ENCODE results near the gene TTLL11. TPM values are rescaled to one million over a fixed set of nuclear protein-coding genes. Genes with fewer than 3 reads are reported as not detected.

The TTLL11 gene
- total RNA-seq, 4 donors from 2014 or later, result 9.8 to 18.6 (median 15.6) TPM

- TF ChIP-seq POLR2A (IDR thresholded peaks at IDR 0.05) (no peak), CTCF (IDR thresholded peaks at IDR 0.05) (no peak), EP300 (IDR thresholded peaks at IDR 0.05) (no peak)
- no peak for DNase-seq (ENCODE audit: low spot score in 2 of 2)
- H3K4me1 ChIP-seq, result peaks cover 0 to 4% (median 0%) of the 10 kb centered on the region in 4 donors
- no peaks in the 10 kb centered on the region for H3K27me3 ChIP-seq
- peaks cover 0 to 33% (median 8%) of the 10 kb centered on the region in 4 donors for H3K9me3 ChIP-seq
- H3K36me3 ChIP-seq, result no peaks in the 10 kb centered on the region
- 72 to 73% methylated on average over 4 of the region's 4 CpGs for WGBS, 2 donors
- H3K27ac ChIP-seq, result no peak overlapping the region
- no peak overlapping the region for H3K4me3 ChIP-seq
Observed at GRCh38 chr9:121849554-121849953, 243.6 kb downstream of the TTLL11 start.

GRCh38 chr9:121844562-121844961, 248.5 kb downstream of the TTLL11 start:
- TF ChIP-seq EP300 (IDR thresholded peaks at IDR 0.05), result no peak
- TF ChIP-seq CTCF (IDR thresholded peaks at IDR 0.05), result no peak
- no peak for TF ChIP-seq POLR2A (IDR thresholded peaks at IDR 0.05)
- Histone ChIP-seq H3K4me3 (no peak overlapping the region), H3K4me1 (no peaks in the 10 kb centered on the region), H3K9me3 (peaks cover 0 to 29% (median 11%) of the 10 kb centered on the region in 4 donors), H3K36me3 (no peaks in the 10 kb centered on the region), H3K27ac (no peak overlapping the region), H3K27me3 (no peaks in the 10 kb centered on the region)
- WGBS, 2 donors, result 49 to 51% methylated on average over 2 of the region's 2 CpGs
- no peak for DNase-seq (ENCODE audit: low spot score in 2 of 2)

- 49% methylated on average over 2 of the region's 2 CpGs for WGBS, 2 donors
- H3K27ac ChIP-seq, result no peak overlapping the region
Observed at GRCh38 chr9:121844098-121844497, 249.0 kb downstream of the TTLL11 start.

GRCh38 chr9:121842612-121842978, 250.5 kb downstream of the TTLL11 start:
- H3K9me3 ChIP-seq, result peaks cover 0 to 12% (median 5%) of the 10 kb centered on the region in 4 donors
- H3K36me3 ChIP-seq, result no peaks in the 10 kb centered on the region
- no peak overlapping the region for H3K4me3 ChIP-seq
- TF ChIP-seq EP300 (IDR thresholded peaks at IDR 0.05) (no peak), CTCF (IDR thresholded peaks at IDR 0.05) (no peak), POLR2A (IDR thresholded peaks at IDR 0.05) (no peak)
- no peaks in the 10 kb centered on the region for H3K4me1 ChIP-seq
- WGBS, 2 donors, result 53 to 56% methylated on average over 2 of the region's 2 CpGs
- no peak overlapping the region for H3K27ac ChIP-seq
- H3K27me3 ChIP-seq, result no peaks in the 10 kb centered on the region
- DNase-seq (ENCODE audit: low spot score in 2 of 2), result no peak

More at GRCh38 chr9:121844098-121844497, 249.0 kb downstream of the TTLL11 start:
- DNase-seq (ENCODE audit: low spot score in 2 of 2), result no peak
- H3K27me3 ChIP-seq, result no peaks in the 10 kb centered on the region
- H3K36me3 ChIP-seq, result no peaks in the 10 kb centered on the region
- H3K4me1 ChIP-seq, result no peaks in the 10 kb centered on the region
- TF ChIP-seq CTCF (IDR thresholded peaks at IDR 0.05), result no peak
- TF ChIP-seq EP300 (IDR thresholded peaks at IDR 0.05), result no peak
- TF ChIP-seq POLR2A (IDR thresholded peaks at IDR 0.05), result no peak
- no peak overlapping the region for H3K4me3 ChIP-seq
- peaks cover 0 to 24% (median 11%) of the 10 kb centered on the region in 4 donors for H3K9me3 ChIP-seq

- H3K27ac ChIP-seq, result no peak overlapping the region
- no peaks in the 10 kb centered on the region for H3K4me1 ChIP-seq
- H3K9me3 ChIP-seq, result peaks cover 0 to 12% (median 5%) of the 10 kb centered on the region in 4 donors
- H3K4me3 ChIP-seq, result no peak overlapping the region
- no peak for TF ChIP-seq EP300 (IDR thresholded peaks at IDR 0.05)
- no peak for TF ChIP-seq POLR2A (IDR thresholded peaks at IDR 0.05)
- TF ChIP-seq CTCF (IDR thresholded peaks at IDR 0.05), result no peak
- 78 to 83% methylated on average over 10 of the region's 10 CpGs for WGBS, 2 donors
- no peak for DNase-seq (ENCODE audit: low spot score in 2 of 2)
- H3K36me3 ChIP-seq, result no peaks in the 10 kb centered on the region
- no peaks in the 10 kb centered on the region for H3K27me3 ChIP-seq
Observed at GRCh38 chr9:121841771-121842611, 251.1 kb downstream of the TTLL11 start.

Measured in tibial nerve (tissue), 4 donors.